Trophoblast cell (in vitro differentiated cells and primary cell): ENCODE measurements around the gene PI3.

Source experiments
- DNase-seq, 2 donors: peaks; one replicate each; pipeline ENCODE4 v3.0.0-alpha.2; 2016
- H2AFZ ChIP-seq: 2 replicates; pipeline ENCODE4 v1.6.1; 2013; ENCODE audit warnings: low read length, moderate library complexity, mild to moderate bottlenecking; ENCODE audit not compliant: insufficient read depth, poor library complexity
- H2AK5ac ChIP-seq: 2 replicates; pipeline ENCODE4 v1.6.1; 2013; ENCODE audit warnings: mild to moderate bottlenecking, low read length
- H2BK120ac ChIP-seq: 2 replicates; pipeline ENCODE4 v1.6.1; 2013; ENCODE audit warnings: low read length, mild to moderate bottlenecking, moderate library complexity; ENCODE audit not compliant: insufficient read depth, poor library complexity
- H2BK12ac ChIP-seq: 2 replicates; pipeline ENCODE4 v1.6.1; 2013; ENCODE audit warnings: mild to moderate bottlenecking, low read length, moderate library complexity
- H2BK5ac ChIP-seq: 2 replicates; pipeline ENCODE4 v1.6.1; 2013; ENCODE audit warnings: low read length, low read depth, moderate library complexity, mild to moderate bottlenecking; ENCODE audit not compliant: poor library complexity
- H3K14ac ChIP-seq: 2 replicates; pipeline ENCODE4 v1.6.1; 2013; ENCODE audit warnings: mild to moderate bottlenecking, low read length
- H3K18ac ChIP-seq: 2 replicates; pipeline ENCODE4 v1.6.1; 2013; ENCODE audit warnings: mild to moderate bottlenecking, low read length
- H3K23ac ChIP-seq: 2 replicates; pipeline ENCODE4 v1.6.1; 2013; ENCODE audit warnings: low read length
- H3K27ac ChIP-seq: 2 replicates; pipeline ENCODE4 v1.5.1; 2013; ENCODE audit warnings: low read depth, mild to moderate bottlenecking, inconsistent platforms, low read length, moderate library complexity
- H3K27me3 ChIP-seq: 2 replicates; pipeline ENCODE4 v1.6.1; 2013; ENCODE audit warnings: inconsistent platforms, mild to moderate bottlenecking, low read length, moderate library complexity; ENCODE audit not compliant: insufficient read depth
- H3K36me3 ChIP-seq, 2 experiments: 1 replicate in 1 of 2; 2 replicates in 1 of 2; pipeline ENCODE4 v1.6.1; 2013; ENCODE audit warnings: low read length in 2 of 2, mild to moderate bottlenecking in 2 of 2, moderate library complexity in 1 of 2; ENCODE audit not compliant: insufficient read depth in 2 of 2, control insufficient read depth in 1 of 2
- H3K4ac ChIP-seq: 2 replicates; pipeline ENCODE4 v1.6.1; 2013; ENCODE audit warnings: low read depth, mild to moderate bottlenecking, low read length, moderate library complexity
- H3K4me1 ChIP-seq, 2 experiments: 1 replicate in 1 of 2; 2 replicates in 1 of 2; pipeline ENCODE4 v1.6.1; 2013; ENCODE audit warnings: low read length in 2 of 2, mild to moderate bottlenecking in 2 of 2, moderate library complexity in 1 of 2; ENCODE audit not compliant: insufficient read depth in 2 of 2, control insufficient read depth in 1 of 2
- H3K4me2 ChIP-seq: 2 replicates; pipeline ENCODE4 v1.6.1; 2013; ENCODE audit warnings: inconsistent platforms, mild to moderate bottlenecking, low read length, moderate library complexity
- H3K4me3 ChIP-seq: 2 replicates; pipeline ENCODE4 v1.5.1; 2013; ENCODE audit warnings: mild to moderate bottlenecking, low read depth, low read length, inconsistent platforms
- H3K79me1 ChIP-seq: one replicate; pipeline ENCODE4 v1.6.1; 2013; ENCODE audit warnings: low read length
- H3K79me2 ChIP-seq: 2 replicates; pipeline ENCODE4 v1.6.1; 2013; ENCODE audit warnings: low read length, mild to moderate bottlenecking; ENCODE audit not compliant: control insufficient read depth, insufficient read depth, poor library complexity
- H3K9ac ChIP-seq: 2 replicates; pipeline ENCODE4 v1.6.1; 2013; ENCODE audit warnings: mild to moderate bottlenecking, low read length
- H3K9me3 ChIP-seq: 2 replicates; pipeline ENCODE4 v1.6.1; 2013; ENCODE audit warnings: low read depth, mild to moderate bottlenecking, control low read depth, inconsistent platforms, low read length; ENCODE audit not compliant: insufficient read depth
- H4K12ac ChIP-seq: 2 replicates; pipeline ENCODE4 v1.6.1; 2013; ENCODE audit warnings: low read depth, mild to moderate bottlenecking, low read length, moderate library complexity
- H4K8ac ChIP-seq: 2 replicates; pipeline ENCODE4 v1.6.1; 2013; ENCODE audit warnings: low read depth, mild to moderate bottlenecking, low read length, moderate library complexity
- H4K91ac ChIP-seq: one replicate; pipeline ENCODE4 v1.6.1; 2013; ENCODE audit warnings: low read depth, mild to moderate bottlenecking, low read length, moderate library complexity
- whole genome bisulfite sequencing: extraction: QIAGEN DNeasy Blood & Tissue Kit; methylation state at CpG from one replicate; pipeline ENCODE4 v1.1.7; 2013; ENCODE audit warnings: missing lambda C conversion rate; ENCODE audit not compliant: insufficient read length, insufficient coverage; ENCODE audit errors: extremely low coverage; 5-methylcytosine and 5-hydroxymethylcytosine counted together

PI3 gene

GRCh38 chr20:45156713-45157112 is 18.0 kb upstream of the PI3 start:
- Histone ChIP-seq H3K27ac (no peak overlapping the region), H3K23ac (no peak overlapping the region), H4K12ac (no peak overlapping the region), H3K9ac (no peak overlapping the region), H3K14ac (no peak overlapping the region), H3K4me2 (no peak overlapping the region), H2AFZ (no peak overlapping the region), H3K79me2 (no peaks in the 10 kb centered on the region), H3K18ac (no peak overlapping the region), H2BK12ac (no peak overlapping the region), H2BK120ac (no peak overlapping the region), H3K79me1 (no peaks in the 10 kb centered on the region), H2BK5ac (no peak overlapping the region), H3K9me3 (peaks cover 2% of the 10 kb centered on the region), H4K8ac (no peak overlapping the region), H2AK5ac (no peak overlapping the region), H3K27me3 (no peaks in the 10 kb centered on the region), H3K4me1 (no peaks in the 10 kb centered on the region), H3K36me3 (no peaks in the 10 kb centered on the region), H3K4me3 (no peak overlapping the region), H3K4ac (no peak overlapping the region), H4K91ac (no peak overlapping the region)
- no peak for DNase-seq
- no CpG with 5 or more reads among the region's 2 CpGs for WGBS

- no peak for DNase-seq
- Histone ChIP-seq H2BK12ac (no peak overlapping the region), H3K4me2 (no peak overlapping the region), H3K9ac (peak overlapping the region; percentile 44), H2AK5ac (no peak overlapping the region), H4K91ac (no peak overlapping the region), H3K36me3 (no peaks in the 10 kb centered on the region), H3K18ac (no peak overlapping the region), H3K79me2 (no peaks in the 10 kb centered on the region), H4K12ac (no peak overlapping the region), H3K27me3 (no peaks in the 10 kb centered on the region), H2AFZ (no peak overlapping the region), H3K79me1 (no peaks in the 10 kb centered on the region), H2BK120ac (no peak overlapping the region), H3K23ac (no peak overlapping the region), H3K4me3 (no peak overlapping the region), H2BK5ac (no peak overlapping the region), H3K4ac (no peak overlapping the region), H3K14ac (no peak overlapping the region), H3K27ac (no peak overlapping the region), H3K9me3 (peaks cover 2% of the 10 kb centered on the region), H3K4me1 (no peaks in the 10 kb centered on the region), H4K8ac (no peak overlapping the region)
- no CpG with 5 or more reads among the region's 1 CpG for WGBS
These were observed 16.7 kb upstream of the PI3 start for GRCh38 chr20:45157962-45158361.

- Histone ChIP-seq H3K79me1 (no peaks in the 10 kb centered on the region), H3K4ac (no peak overlapping the region), H3K4me1 (no peaks in the 10 kb centered on the region), H3K79me2 (no peaks in the 10 kb centered on the region), H4K12ac (no peak overlapping the region), H3K4me3 (no peak overlapping the region), H3K23ac (no peak overlapping the region), H3K9me3 (no peaks in the 10 kb centered on the region), H3K14ac (no peak overlapping the region), H3K27me3 (no peaks in the 10 kb centered on the region), H4K91ac (no peak overlapping the region), H3K9ac (no peak overlapping the region), H3K4me2 (no peak overlapping the region), H3K27ac (no peak overlapping the region), H2BK5ac (no peak overlapping the region), H3K18ac (no peak overlapping the region), H4K8ac (no peak overlapping the region), H3K36me3 (no peaks in the 10 kb centered on the region), H2AK5ac (no peak overlapping the region), H2AFZ (no peak overlapping the region), H2BK12ac (no peak overlapping the region), H2BK120ac (no peak overlapping the region)
- WGBS, result no CpG with 5 or more reads among the region's 1 CpG
- no peak for DNase-seq
These were observed 11.5 kb upstream of the PI3 start for GRCh38 chr20:45163083-45163803.

DNA sequence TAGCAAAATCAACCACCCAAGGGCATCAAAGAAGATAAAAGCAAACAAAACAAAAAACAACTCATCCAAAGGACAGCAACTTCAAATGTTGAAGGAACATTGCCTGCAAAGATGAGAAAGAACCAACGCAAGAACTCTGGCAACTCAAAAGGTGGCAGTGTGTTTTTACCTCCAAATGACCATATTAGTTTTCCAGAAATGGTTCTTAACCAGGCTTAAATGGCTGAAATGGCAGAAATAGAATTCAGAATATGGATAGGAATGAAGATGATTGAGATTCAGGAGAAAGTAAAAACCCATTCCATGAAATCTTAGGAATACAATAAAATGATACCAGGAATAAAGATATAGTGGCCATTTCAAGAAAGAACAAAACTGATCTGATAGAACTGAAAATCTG is 9.8 kb upstream of the PI3 start:
- H3K4ac ChIP-seq, result no peak overlapping the region
- WGBS, result no CpG with 5 or more reads among the region's 1 CpG
- H3K4me3 ChIP-seq, result no peak overlapping the region

More for the DNA sequence above, 9.8 kb upstream of the PI3 start:
- no peak for DNase-seq
- Histone ChIP-seq H3K18ac (no peak overlapping the region), H3K14ac (no peak overlapping the region), H3K27me3 (no peaks in the 10 kb centered on the region), H2AFZ (no peak overlapping the region), H2BK5ac (no peak overlapping the region), H3K23ac (no peak overlapping the region), H3K79me2 (no peaks in the 10 kb centered on the region), H4K91ac (no peak overlapping the region), H4K12ac (no peak overlapping the region), H4K8ac (no peak overlapping the region), H3K9me3 (no peaks in the 10 kb centered on the region), H2BK120ac (no peak overlapping the region), H2AK5ac (no peak overlapping the region), H2BK12ac (no peak overlapping the region), H3K36me3 (no peaks in the 10 kb centered on the region), H3K79me1 (no peaks in the 10 kb centered on the region), H3K27ac (no peak overlapping the region), H3K9ac (no peak overlapping the region), H3K4me2 (no peak overlapping the region), H3K4me1 (no peaks in the 10 kb centered on the region)
